PFSK-1 (cell line): ENCODE results near the gene WFDC1.

Experiments
- FOXP2 ChIP-seq: optimal IDR thresholded peaks from 2 replicates; pipeline ENCODE3; 2011; ENCODE audit warnings: borderline replicate concordance, control low read depth, inconsistent platforms; ENCODE audit not compliant: insufficient read depth; ENCODE audit errors: extremely low read length, extremely low read depth
- TF ChIP-seq, protein P1 (sequence below), 2 experiments: IDR thresholded peaks; 2 replicates each; pipeline versions ENCODE4 v1.6.1 to v1.8.0; 2011 to 2012; ENCODE audit warnings: low read depth in 2 of 2, low read length in 2 of 2, control low read depth in 1 of 2, inconsistent platforms in 1 of 2, mild to moderate bottlenecking in 1 of 2, moderate library complexity in 1 of 2; ENCODE audit not compliant: insufficient read depth in 1 of 2

DNA sequence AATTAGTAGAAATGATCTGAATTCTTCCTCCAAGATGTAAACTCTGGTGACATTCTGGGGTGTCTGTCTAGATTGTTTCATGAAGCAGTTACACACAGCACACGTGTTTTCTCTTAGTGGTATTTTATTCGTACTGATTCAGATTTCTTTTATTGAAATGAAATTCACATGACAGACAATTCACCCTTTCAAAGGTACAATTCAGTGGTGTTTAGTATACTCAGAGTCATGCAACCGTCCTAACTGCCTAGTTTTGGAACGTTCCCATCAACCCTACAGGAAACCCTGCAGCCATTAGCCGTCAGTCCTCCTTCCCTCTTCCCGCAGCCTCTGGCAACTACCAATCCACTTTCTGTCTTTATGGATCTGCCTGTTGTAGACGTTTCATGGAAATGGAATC, 8.8 kb downstream of the WFDC1 start:
- TF ChIP-seq, protein P1, sequence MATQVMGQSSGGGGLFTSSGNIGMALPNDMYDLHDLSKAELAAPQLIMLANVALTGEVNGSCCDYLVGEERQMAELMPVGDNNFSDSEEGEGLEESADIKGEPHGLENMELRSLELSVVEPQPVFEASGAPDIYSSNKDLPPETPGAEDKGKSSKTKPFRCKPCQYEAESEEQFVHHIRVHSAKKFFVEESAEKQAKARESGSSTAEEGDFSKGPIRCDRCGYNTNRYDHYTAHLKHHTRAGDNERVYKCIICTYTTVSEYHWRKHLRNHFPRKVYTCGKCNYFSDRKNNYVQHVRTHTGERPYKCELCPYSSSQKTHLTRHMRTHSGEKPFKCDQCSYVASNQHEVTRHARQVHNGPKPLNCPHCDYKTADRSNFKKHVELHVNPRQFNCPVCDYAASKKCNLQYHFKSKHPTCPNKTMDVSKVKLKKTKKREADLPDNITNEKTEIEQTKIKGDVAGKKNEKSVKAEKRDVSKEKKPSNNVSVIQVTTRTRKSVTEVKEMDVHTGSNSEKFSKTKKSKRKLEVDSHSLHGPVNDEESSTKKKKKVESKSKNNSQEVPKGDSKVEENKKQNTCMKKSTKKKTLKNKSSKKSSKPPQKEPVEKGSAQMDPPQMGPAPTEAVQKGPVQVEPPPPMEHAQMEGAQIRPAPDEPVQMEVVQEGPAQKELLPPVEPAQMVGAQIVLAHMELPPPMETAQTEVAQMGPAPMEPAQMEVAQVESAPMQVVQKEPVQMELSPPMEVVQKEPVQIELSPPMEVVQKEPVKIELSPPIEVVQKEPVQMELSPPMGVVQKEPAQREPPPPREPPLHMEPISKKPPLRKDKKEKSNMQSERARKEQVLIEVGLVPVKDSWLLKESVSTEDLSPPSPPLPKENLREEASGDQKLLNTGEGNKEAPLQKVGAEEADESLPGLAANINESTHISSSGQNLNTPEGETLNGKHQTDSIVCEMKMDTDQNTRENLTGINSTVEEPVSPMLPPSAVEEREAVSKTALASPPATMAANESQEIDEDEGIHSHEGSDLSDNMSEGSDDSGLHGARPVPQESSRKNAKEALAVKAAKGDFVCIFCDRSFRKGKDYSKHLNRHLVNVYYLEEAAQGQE (IDR thresholded peaks at IDR 0.05; ENCODE audit: insufficient read depth in 1 of 2, low read depth in 2 of 2, low read length in 2 of 2): no peak
- no peak for TF ChIP-seq FOXP2
